Colon (tissue), 2 donors: ENCODE results near the gene PHOX2A.
A peak's percentile ranks its signal among the peaks of the same experiment; 100 is the strongest.

Source experiments
- FAIRE-seq: peaks from 2 replicates; lab custom pipeline; 2012; peaks lifted over from hg19 to GRCh38; lab: Jason Lieb, UNC
- donor health status: control.
- donor health status: control.

Gene PHOX2A

DNA sequence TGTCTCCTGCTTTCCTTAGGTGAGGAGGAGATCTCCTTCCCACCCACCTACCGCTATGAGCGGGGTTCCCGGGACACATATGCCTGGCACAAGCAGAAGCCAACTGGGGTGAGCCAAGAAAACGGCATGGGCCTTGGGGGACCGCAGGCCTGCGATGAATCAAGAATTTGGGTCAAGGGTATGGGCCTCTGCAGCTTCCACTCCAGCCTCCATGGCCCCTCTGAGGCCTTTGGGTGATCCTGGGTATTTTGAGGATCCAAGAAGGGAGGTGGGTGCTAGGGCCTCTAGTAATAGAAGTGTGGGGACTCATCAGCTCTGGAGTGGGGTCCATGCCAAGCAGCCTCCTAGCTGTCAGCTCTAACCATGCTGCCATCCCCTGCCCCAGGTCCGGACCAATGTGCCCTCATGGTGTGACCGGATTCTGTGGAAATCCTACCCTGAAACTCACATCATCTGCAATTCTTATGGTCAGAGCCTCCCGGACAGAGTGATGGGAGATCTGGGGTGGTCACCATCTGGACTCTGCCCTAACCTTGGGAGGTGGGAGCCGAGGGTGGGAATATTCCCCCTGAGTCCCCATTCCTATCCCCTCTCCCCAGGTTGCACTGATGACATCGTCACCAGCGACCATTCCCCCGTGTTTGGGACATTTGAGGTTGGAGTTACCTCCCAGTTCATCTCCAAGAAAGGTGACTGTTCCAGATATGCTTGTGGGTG is 10.8 kb downstream of the PHOX2A start:
- FAIRE-seq: no peak

DNA sequence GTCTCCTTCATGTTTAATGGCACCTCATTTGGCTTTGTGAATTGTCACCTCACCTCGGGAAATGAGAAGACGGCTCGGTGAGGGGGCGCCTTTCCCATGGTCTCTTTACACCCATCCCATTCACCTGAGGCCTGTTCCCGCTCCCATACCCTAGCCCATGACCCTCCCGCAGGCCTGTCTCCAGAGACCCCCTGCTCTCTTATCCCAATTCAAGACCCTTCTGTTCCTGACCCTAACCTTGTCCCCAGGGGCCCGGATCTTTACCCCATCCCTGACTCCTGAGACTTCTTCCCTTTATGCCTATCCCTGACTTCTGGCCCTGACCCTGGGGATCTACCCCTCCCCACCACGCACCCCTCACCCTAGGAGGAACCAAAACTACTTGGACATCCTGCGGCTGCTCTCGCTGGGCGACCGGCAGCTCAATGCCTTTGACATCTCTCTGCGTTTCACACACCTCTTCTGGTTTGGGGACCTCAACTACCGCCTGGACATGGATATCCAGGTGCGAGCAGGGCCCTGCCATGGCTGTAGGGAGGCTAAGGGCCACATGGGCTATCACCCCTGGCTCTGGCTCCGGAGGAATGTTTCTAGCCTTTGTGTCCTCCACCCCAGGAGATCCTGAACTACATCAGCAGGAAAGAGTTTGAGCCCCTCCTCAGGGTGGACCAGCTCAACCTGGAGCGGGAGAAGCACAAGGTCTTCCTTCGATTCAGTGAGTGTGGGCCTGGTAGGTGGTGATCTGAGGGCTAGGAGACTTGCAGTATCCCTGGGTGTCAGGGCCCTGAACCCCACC is 11.5 kb downstream of the PHOX2A start:
- FAIRE-seq: no peak

DNA sequence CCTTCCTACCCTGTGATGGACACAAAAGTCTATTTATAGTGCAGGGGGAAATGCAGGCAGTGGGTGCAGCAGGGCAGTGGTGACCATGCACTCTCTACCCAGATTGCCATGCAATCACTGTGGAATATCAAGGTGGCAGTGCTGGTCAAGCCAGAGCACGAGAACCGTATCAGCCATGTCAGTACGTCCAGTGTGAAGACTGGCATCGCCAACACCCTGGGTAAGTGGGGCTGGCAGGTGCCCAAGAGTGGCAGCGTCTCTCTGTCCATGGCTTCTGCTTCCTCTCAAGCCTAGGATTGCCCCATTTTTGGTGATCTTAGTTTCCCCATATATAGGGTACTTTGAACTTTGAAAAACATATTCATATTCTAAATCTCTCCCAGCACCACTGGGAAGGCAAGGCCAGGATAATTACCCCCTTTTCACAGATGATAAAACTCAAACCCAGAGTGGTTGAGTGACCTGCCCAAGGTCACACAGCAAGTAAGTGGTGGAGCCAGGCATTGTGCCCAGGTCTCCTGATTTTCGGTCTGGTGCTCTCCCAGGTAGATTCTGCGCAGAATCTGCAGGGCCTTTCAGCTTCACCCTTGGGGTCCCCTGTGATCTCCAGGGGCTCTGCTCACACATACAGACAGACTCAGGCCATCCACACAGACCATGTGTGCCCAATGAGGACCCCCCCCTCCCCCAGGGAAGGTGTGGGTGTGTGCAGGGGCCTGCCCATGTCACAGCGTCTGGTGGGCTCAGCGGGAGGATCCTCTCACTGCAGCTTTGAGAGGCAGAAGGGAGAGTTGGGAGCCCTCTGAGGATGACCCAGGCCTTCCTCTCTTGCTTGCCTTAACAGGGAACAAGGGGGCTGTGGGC is 12.3 kb downstream of the PHOX2A start:
- no peak for FAIRE-seq

DNA sequence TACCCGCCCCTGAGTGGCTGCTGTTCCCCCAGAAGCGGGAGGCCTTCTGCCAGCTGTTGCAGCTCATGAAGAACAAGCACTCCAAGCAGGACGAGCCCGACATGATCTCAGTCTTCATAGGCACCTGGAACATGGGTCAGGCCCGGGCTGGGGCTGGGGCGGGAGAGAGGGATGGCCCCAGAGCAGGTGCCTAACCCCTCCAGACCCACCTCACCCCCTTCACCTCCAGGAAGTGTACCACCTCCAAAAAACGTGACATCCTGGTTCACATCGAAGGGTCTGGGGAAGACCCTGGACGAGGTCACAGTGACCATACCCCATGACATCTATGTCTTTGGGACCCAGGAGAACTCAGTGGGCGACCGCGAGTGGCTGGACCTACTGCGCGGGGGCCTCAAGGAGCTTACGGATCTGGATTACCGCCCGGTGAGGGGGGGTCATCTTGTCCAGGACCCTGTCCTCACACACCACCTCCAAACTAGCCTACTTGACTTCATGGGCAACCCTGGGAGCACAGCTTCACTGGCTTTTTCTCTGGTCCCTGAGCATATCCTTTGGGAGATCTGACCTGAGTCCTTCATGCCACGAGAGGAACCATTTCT is 13.1 kb downstream of the PHOX2A start:
- no peak for FAIRE-seq

DNA sequence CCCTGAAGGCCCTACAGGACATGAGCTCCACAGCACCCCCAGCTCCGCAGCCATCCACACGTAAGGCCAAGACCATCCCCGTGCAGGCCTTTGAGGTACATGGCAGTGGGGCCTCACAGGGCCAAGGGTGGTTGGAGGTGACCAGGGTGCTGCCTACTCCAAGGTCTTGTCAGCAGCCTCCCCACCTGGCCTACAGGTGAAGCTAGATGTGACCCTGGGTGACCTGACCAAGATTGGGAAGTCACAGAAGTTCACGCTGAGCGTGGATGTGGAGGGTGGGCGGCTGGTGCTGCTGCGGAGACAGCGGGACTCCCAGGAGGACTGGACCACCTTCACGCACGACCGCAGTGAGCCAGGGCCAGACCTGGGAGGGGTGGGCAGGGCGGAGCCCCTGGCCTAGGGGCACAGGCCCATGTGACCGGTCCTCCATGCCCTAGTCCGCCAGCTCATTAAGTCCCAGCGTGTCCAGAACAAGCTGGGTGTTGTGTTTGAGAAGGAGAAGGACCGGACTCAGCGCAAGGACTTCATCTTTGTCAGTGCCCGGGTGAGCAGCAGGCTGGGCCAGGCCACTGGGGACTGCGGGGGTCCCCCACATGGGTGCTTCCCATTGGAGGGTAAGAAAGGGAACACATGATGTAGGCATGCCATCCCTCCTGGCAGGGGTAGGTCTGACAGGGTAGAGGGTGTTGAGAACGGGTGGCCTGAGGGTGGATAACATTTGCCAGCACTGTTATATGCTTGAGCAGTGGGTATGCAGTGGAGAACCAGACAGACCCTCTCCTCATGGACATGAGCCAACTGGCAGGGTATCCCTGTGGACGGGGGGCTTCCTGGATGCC is 13.8 kb downstream of the PHOX2A start:
- no peak for FAIRE-seq

DNA sequence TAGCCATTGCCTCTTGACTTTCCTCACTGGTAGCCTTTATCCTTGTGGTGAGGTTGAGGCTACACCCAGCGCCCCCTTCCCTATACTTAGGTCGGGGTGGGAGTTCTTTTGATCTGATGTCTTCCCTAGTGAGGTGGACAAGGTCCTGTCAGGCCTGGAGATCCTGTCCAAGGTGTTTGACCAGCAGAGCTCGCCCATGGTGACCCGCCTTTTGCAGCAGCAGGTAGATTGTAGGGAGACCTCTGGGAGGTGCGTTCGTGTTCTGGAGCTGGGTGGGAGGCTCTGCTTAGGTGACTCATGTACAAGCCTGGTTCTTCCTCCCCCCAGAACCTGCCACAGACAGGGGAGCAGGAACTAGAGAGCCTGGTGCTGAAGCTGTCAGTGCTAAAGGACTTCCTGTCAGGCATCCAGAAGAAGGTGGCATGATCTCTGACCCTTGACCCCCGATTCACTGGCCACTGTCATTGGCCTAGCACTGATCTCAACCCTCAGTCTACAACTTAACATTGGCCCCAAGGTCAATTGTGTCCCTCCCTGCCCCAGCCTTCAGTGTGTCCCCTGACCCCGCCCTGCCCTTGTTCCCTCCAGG is 14.5 kb downstream of the PHOX2A start:
- no peak for FAIRE-seq

DNA sequence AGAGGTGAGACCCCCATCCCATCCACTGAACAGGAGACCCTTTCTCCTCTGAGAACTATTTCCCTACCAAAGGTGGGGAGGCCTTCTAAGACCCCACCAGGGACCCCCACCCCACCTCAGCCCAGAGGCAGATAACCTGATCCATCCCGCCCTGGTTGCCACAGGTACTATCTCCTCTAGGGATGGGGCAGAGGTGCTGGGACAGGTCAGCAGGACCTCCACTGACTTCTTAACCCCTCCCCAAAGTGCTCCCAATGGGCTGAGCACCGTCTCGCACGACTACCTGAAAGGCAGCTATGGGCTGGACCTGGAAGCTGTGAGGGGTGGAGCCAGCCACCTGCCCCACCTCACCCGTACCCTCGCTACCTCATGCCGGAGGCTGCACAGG is 15.1 kb downstream of the PHOX2A start:
- FAIRE-seq: no peak

DNA sequence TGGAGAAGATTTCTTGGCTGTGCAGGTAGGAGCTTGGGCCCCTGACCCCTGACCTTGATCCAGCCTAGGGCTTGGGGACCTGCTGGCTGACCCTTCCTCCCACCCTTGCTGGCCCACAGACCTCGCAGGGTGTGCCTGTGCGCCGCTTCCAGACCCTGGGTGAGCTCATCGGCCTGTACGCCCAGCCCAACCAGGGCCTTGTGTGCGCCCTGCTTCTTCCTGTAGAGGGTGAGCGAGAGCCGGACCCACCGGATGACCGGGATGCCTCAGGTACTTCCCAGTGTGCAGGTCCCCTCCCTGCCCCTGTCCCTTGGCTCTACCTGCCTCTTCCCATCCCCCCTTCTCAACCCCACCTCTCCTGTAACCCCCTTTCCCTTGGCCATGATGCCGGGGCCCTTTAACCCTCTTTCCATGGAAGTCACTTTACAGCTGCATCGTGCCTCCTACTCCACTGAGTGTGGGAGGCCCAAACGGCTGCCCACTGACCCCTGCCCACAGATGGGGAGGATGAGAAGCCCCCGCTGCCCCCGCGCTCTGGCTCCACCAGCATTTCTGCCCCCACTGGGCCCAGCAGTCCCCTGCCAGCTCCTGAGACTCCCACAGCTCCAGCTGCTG is 15.6 kb downstream of the PHOX2A start:
- no peak for FAIRE-seq

DNA sequence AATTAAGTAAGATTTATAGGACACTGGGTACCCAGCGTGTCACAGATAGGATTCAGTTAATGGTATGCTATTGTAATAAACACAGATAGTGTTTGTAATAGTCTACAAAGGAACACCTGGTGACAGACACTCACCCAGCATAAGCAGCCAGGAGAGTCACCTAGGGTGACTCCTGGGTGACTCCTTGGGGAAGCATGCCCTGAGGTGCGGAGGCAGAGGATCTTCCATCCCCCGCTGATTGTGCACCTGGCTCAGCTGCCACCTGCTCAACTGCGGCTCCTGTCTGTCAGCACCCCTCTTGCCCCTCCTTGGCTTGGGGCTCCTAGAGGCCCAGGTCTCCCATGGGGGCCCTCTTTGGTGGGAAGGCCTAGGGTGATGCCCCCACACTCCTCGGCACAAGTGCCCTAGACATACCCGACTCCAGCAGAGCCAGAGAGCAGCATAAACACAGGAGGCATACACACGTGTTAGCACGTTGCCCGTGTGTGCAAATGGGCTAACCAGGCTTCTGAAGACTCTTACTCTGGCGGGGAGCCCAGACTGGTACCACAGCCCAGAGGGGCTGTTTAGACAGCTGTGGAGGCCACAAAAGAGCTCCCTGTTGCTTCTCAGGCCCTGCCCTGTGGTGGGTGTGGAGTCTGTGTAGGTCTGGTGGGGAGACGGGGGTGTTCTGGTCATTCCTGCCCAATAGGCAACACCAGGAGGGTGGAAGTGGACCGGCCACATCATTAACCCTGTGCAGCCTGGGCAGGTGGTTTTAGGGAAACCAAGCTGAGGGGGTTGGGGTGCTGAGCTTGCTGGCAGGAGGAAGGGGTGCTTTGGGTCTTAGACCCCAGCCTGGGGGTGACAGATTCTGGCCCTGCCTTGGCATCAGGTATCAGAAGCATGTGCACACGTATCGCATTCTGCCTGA is 16.4 kb downstream of the PHOX2A start:
- no peak for FAIRE-seq

DNA sequence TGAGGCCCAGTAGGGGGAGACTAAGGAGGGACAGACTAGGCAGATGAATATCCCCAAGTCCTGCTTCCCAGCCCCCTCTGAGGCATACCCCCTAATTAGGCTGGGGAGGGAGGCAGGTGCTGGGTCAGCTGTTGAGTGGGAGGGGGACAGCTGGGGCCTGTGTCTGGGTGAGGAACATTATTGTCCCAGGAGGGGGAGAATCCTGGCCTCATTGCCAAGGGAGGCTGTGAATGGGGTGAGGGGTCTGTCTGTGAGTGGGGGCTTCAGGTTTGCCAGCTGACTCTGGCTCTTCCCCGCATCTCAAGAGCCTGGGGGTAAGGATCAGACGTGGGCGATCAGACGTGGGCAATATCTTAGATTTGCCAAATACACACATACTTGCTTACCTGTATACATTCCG is 17.3 kb downstream of the PHOX2A start:
- no peak for FAIRE-seq

DNA sequence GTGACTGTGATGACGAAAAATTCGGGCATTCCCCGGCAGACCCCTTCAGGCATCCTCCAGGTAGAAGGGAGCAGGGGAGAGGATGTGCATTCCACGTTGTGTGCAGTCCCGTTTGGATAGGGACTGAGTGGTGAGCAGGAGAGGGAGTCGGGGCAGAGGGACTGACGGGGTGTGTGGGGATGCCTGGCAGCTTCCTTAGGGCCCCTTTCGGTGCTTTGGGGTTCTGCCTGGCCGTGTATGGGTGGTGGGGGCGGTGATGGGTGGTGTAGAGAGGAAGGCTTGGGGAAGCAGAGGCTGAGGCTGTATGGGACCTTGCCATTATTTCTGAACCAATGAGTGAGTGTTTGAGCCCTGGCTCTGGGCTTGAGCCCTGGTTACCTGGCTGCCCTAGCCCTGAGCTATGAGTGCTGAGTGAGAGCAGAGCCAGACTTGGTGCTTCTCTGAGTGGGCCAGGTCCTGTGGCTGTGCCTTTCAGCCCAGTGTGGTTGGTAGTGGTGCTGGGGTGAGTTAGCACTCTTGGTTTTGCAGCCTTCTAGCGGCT is 18.5 kb downstream of the PHOX2A start:
- FAIRE-seq: no peak

DNA sequence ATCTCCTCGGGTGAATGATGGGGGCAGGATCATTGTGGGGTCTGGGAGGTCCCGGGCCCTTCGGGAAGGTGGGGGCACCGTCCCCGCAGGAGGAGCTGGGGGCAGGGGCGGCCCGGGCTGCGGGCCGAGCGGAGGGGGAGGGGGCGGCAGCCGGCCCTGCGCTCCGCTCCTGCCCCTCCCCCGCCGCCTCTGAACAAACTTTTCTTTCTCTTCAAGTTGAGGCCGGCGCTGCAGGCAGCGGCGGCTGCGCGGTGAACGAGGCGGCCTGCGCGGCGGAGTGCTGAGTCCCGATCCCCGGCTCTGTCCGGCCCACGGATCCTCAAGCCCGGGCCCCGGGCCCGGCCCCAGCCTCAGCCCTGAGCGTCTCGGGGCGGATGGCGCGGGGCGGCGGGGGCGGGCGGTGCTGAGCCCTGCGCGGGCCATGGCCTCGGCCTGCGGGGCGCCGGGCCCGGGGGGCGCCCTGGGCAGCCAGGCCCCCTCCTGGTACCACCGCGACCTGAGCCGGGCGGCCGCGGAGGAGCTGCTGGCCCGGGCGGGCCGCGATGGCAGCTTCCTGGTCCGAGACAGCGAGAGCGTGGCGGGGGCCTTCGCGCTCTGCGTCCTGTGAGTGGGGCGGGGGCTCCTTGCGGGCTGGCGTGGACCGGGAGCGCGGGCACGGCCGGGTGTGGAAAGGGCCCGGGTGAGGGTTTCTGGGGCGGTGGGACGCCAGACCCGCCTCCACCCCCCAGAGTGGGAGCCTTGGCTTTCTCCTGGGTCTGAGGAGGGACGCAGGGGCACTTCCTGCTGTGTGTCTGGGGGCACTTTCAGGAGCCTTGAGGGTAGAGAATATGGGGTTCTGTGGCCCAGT is 19.2 kb downstream of the PHOX2A start, which contains the start of gene INPPL1:
Gene INPPL1, plus strand, starts transcription at position 204 of the 847 bp plus-strand sequence. Its CDS starts 218 bp downstream, at position 422.
- FAIRE-seq: no peak

DNA sequence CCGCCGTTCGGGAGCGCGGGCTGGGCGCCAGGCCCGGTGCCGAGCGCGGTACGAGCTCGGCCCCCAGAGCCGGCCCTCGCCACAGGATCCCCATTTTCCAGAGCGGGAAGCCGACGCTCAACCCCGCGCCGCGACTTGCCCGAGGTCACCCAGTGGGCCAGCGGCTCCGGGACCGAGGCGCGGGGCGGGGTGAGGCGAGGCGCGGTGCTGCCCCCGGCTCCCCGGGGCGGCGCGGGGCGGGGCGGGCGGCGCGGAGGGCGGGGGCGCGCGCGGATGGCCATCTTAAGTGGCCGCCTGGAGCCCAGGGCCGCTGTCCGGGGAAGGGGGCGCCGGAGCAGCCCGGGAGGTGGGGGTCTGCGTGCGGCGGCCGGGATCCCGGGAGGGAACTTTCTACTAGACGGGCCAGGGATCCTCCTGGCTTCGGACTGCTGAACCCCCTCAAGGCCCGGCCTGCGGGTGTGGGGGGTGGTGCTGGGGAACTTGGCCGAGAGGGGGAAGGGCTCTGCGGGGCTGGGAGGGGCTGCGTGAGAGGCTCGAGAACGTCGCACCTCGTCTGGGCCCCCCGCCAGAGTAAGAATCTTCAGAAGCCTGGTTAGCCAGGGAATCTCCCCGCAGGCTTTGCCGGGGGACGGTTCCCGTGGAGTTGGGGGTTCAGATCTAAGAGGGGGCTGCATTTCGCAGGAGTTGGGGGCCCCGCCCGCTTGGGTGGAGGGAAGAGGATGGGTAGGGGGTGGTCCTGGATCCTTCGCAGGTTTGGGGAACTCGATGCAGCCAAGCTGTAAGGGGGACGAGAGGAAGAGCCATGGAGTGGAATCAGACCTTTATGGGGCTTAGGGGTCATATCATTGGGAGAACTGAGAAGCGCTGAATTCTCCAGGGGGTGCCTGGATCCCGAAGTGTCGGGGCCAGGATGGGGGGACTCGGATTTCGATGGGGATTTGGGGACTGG is 20.1 kb downstream of the PHOX2A start:
- FAIRE-seq: no peak

DNA sequence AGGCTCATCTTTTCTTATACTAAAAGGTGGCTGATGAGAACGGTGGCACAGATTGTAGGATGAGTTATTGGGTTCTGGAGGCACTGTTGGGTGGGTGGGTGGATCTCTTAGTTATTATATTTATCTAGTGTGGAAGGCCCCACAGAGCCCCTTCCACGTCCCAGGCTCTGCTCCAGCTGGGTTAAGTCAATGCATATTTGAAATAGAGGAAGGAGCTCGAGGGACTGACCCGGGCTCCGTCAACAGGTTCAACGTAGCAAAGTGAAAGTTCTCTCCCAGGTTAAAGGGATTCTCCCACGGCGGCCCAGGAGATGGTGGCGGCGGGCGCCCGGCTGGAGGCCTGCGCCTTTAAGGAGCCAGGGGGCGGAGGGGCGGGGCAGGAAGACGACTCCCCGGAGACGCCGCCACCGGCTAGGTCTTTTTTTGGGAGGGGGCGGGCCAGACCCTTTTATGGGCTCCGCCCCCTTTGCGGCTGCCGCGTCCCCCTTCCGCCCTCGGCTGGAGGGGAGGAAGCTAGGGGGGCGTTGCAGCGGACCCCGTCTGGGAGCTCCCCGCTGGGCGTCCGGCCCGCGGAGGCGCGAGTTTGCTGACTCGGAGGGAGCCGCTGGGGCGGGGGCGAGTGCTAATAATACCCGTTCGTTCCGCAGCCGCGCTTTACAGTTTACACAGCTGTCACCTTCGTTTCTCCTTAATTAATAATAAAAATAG is 20.9 kb downstream of the PHOX2A start:
- peak; percentile 14 for FAIRE-seq

DNA sequence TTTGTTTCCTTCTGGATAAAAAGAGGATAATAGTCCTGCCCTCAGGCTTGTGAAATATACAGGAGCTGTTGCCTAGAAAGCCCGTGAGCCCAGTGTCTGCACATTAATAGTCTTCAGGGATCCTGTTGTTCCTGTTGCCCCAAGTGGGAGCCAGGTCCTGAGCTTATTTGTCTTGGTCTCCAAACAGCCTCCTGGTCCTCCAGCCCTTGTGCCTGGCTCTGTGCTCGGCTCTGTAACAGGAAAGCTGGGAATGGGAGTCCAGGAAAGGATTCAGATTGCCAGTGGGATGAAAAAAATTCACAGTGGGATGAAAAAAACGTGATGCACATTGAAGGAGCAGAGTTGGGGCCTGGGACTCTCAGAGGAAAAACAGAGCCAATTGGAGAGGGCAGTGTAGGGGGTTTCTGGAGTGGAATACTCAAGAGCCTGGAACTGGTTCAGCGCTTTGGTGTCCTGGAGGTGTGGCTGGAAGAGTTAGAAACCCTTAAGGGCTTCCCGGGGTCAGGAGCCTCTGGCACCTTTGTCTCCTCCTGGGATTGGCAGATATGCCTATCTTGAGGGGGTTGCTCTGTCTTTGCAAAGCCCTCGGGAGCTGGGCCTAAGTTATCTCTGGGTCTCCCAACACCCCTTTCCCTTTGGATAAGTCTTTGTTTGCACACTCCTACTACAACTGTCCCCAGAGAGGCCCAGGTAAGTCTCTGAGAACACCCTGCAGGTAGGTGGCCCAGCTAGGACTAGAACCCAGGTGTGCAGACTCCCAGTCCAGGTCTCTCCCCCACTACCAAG is 21.7 kb downstream of the PHOX2A start:
- no peak for FAIRE-seq
